Brain microvascular endothelial cell (primary cell): ENCODE measurements around the gene ZCWPW2.

Experiments
- DNase-seq: peaks from one replicate; pipeline ENCODE4 v3.0.0-alpha.2; 2020
- H3K27ac ChIP-seq: fragments of 250-450 bp; sonication (Bioruptor Pico); 2 replicates; pipeline ENCODE4 v1.5.1; 2020; ENCODE audit warnings: mild to moderate bottlenecking, moderate library complexity
- H3K27me3 ChIP-seq: fragments of 250-450 bp; sonication (Bioruptor Pico); replicated peaks from 2 replicates; pipeline ENCODE4 v1.5.1; 2020; ENCODE audit warnings: mild to moderate bottlenecking
- H3K36me3 ChIP-seq: fragments of 250-450 bp; sonication (Bioruptor Pico); replicated peaks from 2 replicates; pipeline ENCODE4 v1.5.1; 2020; ENCODE audit warnings: mild to moderate bottlenecking
- H3K4me3 ChIP-seq: 2 replicates; pipeline ENCODE4 v1.5.1; 2011; ENCODE audit warnings: low read depth, mild to moderate bottlenecking, control low read depth, low read length, moderate library complexity
- in situ Hi-C: cut with HindIII; loops from 2 replicates; pipeline ENCODE4 v1.10.0; 2017; ENCODE audit warnings: low sequenced_read_pairs, low pct_ligation_motif_present
- TF ChIP-seq, protein P1 (sequence below): IDR thresholded peaks from 2 replicates; pipeline ENCODE4 v1.5.1; 2011; ENCODE audit warnings: low read depth, mild to moderate bottlenecking, moderate library complexity, low read length, control low read depth, inconsistent platforms; ENCODE audit errors: missing control alignments

The ZCWPW2 gene

DNA sequence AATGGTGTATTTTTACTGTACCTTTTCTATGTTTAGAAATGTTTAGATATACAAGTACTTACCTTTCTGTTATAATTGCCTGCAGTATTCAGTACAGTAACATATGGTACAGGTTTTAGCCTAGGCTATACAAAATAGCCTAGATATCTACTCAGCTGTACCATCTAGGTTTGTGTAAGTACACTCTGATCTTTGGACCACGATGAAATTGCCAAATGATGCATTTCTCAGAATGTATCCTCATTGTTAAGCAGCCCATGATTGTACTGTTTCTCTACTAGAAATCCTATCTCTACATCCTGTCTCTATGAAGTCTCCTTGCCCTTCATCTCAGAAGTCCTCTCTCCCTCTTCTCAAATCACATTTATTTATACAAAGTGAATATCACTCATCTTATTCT, 32.8 kb upstream of the ZCWPW2 start:
- no peak for DNase-seq

DNA sequence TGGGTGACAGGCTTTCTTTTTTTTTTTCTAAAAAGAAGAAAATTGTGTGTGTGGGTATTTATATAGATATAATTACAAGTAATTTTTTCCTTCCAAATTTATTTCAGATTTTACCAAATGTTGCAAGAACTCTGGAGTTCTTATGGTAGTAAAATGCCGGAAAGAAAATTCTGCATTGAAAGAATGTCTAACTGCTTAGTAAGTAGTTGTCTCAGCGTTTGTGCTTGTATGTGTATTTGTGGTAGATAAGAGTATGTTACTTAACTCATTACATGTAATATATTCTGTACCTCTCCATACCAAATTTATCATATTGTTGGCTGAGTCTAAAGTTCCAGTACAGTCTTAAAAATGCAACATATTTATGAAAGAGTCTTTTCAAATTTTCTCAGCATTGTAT, 32.3 kb upstream of the ZCWPW2 start:
- DNase-seq, result no peak
- TF ChIP-seq, protein P1, sequence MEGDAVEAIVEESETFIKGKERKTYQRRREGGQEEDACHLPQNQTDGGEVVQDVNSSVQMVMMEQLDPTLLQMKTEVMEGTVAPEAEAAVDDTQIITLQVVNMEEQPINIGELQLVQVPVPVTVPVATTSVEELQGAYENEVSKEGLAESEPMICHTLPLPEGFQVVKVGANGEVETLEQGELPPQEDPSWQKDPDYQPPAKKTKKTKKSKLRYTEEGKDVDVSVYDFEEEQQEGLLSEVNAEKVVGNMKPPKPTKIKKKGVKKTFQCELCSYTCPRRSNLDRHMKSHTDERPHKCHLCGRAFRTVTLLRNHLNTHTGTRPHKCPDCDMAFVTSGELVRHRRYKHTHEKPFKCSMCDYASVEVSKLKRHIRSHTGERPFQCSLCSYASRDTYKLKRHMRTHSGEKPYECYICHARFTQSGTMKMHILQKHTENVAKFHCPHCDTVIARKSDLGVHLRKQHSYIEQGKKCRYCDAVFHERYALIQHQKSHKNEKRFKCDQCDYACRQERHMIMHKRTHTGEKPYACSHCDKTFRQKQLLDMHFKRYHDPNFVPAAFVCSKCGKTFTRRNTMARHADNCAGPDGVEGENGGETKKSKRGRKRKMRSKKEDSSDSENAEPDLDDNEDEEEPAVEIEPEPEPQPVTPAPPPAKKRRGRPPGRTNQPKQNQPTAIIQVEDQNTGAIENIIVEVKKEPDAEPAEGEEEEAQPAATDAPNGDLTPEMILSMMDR, result no peak
- no peaks in the 10 kb centered on the region for H3K27me3 ChIP-seq
- no peak overlapping the region for H3K27ac ChIP-seq
- no peak overlapping the region for H3K4me3 ChIP-seq
- H3K36me3 ChIP-seq, result no peaks in the 10 kb centered on the region
- in situ Hi-C loops, result no loop called here

More for the DNA sequence above, 32.8 kb upstream of the ZCWPW2 start:
- in situ Hi-C loops, result no loop called here
- Histone ChIP-seq H3K4me3 (no peak overlapping the region), H3K27ac (no peak overlapping the region), H3K36me3 (no peaks in the 10 kb centered on the region), H3K27me3 (no peaks in the 10 kb centered on the region)
- TF ChIP-seq, protein P1, result no peak

DNA sequence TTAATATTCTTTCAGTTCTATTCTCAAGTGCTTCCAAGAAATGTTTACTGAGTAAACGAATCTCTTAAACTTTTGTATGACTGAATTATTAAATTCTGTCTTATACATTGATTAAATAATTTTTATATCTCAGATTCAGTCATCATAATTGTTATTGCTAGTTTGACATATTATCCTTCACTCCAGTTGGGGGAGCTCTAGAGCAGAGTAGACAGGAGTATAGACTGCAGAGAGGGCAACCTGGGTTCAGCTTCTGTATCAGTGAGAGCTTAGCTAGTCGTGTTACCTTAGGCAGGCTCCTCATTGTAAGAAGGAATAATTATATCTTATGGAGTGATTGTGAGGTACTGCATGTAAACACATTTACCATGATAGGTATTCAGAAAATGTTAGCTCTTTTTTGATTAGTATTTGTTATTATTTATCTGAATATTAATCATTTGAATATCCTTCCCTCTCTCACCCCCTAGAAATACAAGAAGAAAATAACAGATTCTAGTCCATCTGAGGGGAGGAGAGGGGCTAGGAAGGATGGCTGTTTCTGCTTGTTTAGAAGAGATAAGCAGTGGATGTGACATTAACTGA, 31.0 kb upstream of the ZCWPW2 start:
- Histone ChIP-seq H3K27me3 (no peaks in the 10 kb centered on the region), H3K36me3 (no peaks in the 10 kb centered on the region), H3K27ac (no peak overlapping the region), H3K4me3 (no peak overlapping the region)
- in situ Hi-C loops, result no loop called here
- TF ChIP-seq, protein P1, result peak; percentile 74
- DNase-seq, result peak; percentile 38

DNA sequence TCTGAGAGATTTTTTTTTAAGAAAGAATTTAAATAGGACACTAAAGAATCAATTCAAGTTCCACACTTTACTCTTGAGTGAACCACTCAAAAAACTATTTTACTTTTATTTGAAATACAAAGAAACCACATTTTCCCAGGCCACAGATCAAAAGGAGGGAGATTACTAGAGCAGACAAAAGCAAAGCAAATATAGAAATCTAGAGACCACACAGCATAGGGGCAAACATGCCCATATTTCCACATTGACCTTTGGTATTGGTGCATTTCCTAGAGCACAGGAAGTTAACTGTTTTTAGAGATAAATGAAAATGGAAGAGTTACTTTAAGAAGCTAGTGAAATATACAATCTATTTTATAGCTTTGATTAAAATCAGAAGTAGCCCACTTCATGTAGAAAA, 27.5 kb upstream of the ZCWPW2 start:
- H3K27ac ChIP-seq, result no peak overlapping the region
- no peaks in the 10 kb centered on the region for H3K27me3 ChIP-seq
- peaks cover 14% of the 10 kb centered on the region for H3K36me3 ChIP-seq
- in situ Hi-C loops, result no loop called here
- TF ChIP-seq, protein P1, result no peak
- DNase-seq, result no peak
- H3K4me3 ChIP-seq, result no peak overlapping the region

DNA sequence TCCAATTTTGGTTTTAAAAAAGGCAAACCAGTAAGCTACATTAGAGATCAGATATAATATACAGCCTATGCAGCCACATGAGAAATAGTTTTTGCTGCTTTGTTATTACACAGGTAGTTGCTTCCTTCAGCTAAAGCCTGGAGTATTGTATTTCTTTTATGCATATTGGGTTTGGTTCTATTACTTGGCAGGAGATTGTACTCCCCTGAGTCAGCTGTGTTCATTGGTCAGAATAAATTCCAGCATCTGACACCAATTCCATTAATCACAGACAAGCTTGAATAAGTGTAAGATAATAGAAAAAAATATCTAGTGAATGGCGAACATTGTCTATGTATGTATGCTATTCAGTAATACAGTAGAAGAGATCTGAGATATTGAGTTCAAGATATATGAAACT, 26.1 kb upstream of the ZCWPW2 start:
- Histone ChIP-seq H3K27me3 (no peaks in the 10 kb centered on the region), H3K4me3 (no peak overlapping the region), H3K36me3 (peaks cover 14% of the 10 kb centered on the region), H3K27ac (no peak overlapping the region)
- DNase-seq, result peak; percentile 10
- in situ Hi-C loops, result no loop called here
- TF ChIP-seq, protein P1, result no peak

DNA sequence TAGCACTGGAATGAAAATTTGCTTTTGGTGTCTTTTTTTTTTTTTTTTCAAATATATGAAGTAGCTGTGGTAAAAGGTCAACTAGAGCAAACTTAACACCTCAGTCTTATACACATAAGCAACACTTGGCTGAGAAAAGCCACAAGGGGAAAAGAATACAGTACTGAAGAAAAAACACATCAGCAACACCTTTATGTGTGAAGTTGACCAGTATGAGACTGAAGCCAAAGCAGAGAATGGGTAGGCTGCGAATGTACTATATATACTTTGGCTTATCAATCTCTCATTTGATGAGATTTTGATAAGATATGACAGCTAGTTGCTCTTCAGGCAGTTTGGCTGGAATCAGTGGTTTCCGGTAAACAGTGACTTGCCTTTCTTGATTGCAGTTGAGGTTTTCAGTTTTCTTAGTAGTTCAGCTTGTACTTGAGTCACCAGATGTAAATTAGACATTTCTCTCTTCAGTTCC, 22.0 kb upstream of the ZCWPW2 start:
- in situ Hi-C loops, result no loop called here
- no peak overlapping the region for H3K27ac ChIP-seq
- H3K27me3 ChIP-seq, result no peaks in the 10 kb centered on the region
- TF ChIP-seq, protein P1, result no peak
- peaks cover 14% of the 10 kb centered on the region for H3K36me3 ChIP-seq
- peak; percentile 20 for DNase-seq
- H3K4me3 ChIP-seq, result no peak overlapping the region
